Brain microvascular endothelial cell (primary cell): Measurements from ENCODE around the gene CCDC107.

ENCODE experiments used
- DNase-seq: peaks from one replicate; pipeline ENCODE4 v3.0.0-alpha.2; 2020
- H3K27ac ChIP-seq: fragments of 250-450 bp; sonication (Bioruptor Pico); 2 replicates; pipeline ENCODE4 v1.5.1; 2020; ENCODE audit warnings: mild to moderate bottlenecking, moderate library complexity
- H3K27me3 ChIP-seq: fragments of 250-450 bp; sonication (Bioruptor Pico); replicated peaks from 2 replicates; pipeline ENCODE4 v1.5.1; 2020; ENCODE audit warnings: mild to moderate bottlenecking
- H3K36me3 ChIP-seq: fragments of 250-450 bp; sonication (Bioruptor Pico); replicated peaks from 2 replicates; pipeline ENCODE4 v1.5.1; 2020; ENCODE audit warnings: mild to moderate bottlenecking
- H3K4me3 ChIP-seq: 2 replicates; pipeline ENCODE4 v1.5.1; 2011; ENCODE audit warnings: low read depth, mild to moderate bottlenecking, control low read depth, low read length, moderate library complexity
- in situ Hi-C: cut with HindIII; loops from 2 replicates; pipeline ENCODE4 v1.10.0; 2017; ENCODE audit warnings: low sequenced_read_pairs, low pct_ligation_motif_present
- TF ChIP-seq, protein P1 (sequence below): IDR thresholded peaks from 2 replicates; pipeline ENCODE4 v1.5.1; 2011; ENCODE audit warnings: low read depth, mild to moderate bottlenecking, moderate library complexity, low read length, control low read depth, inconsistent platforms; ENCODE audit errors: missing control alignments

CCDC107 gene

DNA sequence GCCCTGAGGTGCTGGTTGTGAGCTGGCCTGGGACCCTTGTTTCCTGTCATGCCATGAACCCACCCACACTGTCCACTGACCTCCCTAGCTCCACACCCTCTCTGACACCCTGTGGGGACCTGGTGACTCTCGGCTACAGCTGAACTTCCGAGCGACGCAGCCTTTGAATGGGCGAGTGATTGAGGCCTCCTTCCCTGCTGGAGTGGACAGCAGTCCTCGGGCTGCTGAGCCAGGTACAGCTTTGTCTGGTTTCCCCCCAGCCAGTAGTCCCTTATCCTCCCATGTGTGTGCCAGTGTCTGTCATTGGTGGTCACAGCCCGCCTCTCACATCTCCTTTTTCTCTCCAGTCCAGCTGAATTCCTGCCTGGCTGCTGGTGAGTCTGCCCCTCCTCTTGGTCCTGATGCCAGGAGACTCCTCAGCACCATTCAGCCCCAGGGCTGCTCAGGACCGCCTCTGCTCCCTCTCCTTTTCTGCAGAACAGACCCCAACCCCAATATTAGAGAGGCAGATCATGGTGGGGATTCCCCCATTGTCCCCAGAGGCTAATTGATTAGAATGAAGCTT is 21.8 kb downstream of the CCDC107 start:
- Histone ChIP-seq H3K27ac (no peak overlapping the region), H3K36me3 (peaks cover 36% of the 10 kb centered on the region), H3K4me3 (no peak overlapping the region), H3K27me3 (no peaks in the 10 kb centered on the region)
- no peak for DNase-seq
- TF ChIP-seq, protein P1, sequence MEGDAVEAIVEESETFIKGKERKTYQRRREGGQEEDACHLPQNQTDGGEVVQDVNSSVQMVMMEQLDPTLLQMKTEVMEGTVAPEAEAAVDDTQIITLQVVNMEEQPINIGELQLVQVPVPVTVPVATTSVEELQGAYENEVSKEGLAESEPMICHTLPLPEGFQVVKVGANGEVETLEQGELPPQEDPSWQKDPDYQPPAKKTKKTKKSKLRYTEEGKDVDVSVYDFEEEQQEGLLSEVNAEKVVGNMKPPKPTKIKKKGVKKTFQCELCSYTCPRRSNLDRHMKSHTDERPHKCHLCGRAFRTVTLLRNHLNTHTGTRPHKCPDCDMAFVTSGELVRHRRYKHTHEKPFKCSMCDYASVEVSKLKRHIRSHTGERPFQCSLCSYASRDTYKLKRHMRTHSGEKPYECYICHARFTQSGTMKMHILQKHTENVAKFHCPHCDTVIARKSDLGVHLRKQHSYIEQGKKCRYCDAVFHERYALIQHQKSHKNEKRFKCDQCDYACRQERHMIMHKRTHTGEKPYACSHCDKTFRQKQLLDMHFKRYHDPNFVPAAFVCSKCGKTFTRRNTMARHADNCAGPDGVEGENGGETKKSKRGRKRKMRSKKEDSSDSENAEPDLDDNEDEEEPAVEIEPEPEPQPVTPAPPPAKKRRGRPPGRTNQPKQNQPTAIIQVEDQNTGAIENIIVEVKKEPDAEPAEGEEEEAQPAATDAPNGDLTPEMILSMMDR, result no peak
- in situ Hi-C loops, result no loop called here

DNA sequence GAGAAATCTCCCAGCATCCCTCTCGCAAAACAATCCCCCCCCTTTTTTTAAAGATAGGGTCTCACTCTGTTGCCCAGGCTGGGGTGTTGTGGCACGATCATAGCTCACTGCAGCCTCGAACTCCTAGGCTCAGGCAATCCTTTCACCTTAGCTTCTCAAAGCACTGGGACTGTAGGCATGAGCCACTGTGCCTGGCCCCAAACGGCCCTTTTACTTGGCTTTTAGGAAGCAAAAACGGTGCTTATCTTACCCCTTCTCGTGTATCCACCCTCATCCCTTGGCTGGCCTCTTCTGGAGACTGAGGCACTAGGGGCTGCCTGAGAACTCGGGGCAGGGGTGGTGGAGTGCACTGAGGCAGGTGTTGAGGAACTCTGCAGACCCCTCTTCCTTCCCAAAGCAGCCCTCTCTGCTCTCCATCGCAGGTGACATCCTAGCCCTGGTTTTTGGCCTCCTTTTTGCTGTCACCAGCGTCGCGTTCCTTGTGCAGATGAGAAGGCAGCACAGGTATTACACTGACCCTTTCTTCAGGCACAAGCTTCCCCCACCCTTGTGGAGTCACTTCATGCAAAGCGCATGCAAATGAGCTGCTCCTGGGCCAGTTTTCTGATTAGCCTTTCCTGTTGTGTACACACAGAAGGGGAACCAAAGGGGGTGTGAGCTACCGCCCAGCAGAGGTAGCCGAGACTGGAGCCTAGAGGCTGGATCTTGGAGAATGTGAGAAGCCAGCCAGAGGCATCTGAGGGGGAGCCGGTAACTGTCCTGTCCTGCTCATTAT is 22.4 kb downstream of the CCDC107 start:
- H3K36me3 ChIP-seq, result peaks cover 43% of the 10 kb centered on the region
- in situ Hi-C loops, result no loop called here
- no peak overlapping the region for H3K27ac ChIP-seq
- DNase-seq, result no peak
- no peak overlapping the region for H3K4me3 ChIP-seq
- no peaks in the 10 kb centered on the region for H3K27me3 ChIP-seq
- TF ChIP-seq, protein P1, result no peak

DNA sequence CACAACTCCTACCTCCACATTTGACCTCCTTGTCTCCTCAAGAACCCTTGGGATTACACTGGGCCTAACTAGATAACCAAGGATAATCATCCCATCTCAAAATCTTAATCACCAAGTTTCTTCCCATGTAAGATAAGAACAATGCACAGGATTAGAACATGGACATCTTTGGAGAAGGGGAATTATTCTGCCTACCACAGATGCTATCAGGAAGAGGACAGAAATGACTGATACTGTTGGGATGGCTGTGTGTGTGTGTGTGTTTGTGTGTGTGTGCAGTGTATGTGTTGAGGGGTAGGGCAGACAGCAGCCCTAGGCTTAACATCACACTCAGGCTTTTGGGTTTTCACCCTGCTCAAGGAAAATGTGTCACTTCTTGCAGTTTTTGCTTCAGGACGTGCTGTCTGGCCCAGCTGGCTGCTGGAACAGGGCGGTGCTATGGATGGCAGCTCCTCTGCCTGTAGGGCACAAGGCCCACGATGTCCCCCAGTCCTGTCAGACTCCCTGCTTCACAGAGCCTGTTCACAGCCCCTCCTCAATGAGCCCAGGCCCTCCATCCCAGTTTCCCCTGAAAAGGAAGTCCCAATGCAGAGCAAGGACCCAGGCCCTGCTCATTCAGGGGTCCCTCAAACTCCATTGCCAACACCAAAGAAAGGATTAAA is 23.4 kb downstream of the CCDC107 start:
- no peak for DNase-seq
- Histone ChIP-seq H3K4me3 (no peak overlapping the region), H3K27me3 (no peaks in the 10 kb centered on the region), H3K36me3 (peaks cover 51% of the 10 kb centered on the region), H3K27ac (no peak overlapping the region)
- TF ChIP-seq, protein P1, result no peak
- in situ Hi-C loops, result no loop called here

DNA sequence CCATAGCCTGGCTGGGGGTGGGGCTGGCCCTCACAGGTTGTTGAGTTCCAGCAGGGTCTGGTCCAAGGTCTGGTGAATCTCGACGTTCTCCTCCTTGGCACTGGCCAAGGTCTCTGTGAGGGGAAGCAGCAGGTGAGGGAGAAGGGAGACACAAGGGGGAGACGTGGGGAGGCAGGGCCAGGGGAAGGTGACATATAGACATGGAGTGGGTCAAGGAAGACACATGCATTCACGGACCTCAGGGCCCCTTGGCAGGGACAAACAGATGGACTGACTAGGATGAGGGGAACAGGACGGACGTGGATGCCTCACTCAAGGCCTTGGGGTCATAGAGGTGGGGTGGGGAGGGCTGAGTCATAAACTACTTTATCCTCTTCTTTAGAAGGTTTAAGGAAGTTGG is 24.0 kb downstream of the CCDC107 start:
- Histone ChIP-seq H3K27ac (no peak overlapping the region), H3K4me3 (no peak overlapping the region), H3K27me3 (no peaks in the 10 kb centered on the region), H3K36me3 (peaks cover 56% of the 10 kb centered on the region)
- DNase-seq, result no peak
- TF ChIP-seq, protein P1, result no peak
- in situ Hi-C loops, result no loop called here

DNA sequence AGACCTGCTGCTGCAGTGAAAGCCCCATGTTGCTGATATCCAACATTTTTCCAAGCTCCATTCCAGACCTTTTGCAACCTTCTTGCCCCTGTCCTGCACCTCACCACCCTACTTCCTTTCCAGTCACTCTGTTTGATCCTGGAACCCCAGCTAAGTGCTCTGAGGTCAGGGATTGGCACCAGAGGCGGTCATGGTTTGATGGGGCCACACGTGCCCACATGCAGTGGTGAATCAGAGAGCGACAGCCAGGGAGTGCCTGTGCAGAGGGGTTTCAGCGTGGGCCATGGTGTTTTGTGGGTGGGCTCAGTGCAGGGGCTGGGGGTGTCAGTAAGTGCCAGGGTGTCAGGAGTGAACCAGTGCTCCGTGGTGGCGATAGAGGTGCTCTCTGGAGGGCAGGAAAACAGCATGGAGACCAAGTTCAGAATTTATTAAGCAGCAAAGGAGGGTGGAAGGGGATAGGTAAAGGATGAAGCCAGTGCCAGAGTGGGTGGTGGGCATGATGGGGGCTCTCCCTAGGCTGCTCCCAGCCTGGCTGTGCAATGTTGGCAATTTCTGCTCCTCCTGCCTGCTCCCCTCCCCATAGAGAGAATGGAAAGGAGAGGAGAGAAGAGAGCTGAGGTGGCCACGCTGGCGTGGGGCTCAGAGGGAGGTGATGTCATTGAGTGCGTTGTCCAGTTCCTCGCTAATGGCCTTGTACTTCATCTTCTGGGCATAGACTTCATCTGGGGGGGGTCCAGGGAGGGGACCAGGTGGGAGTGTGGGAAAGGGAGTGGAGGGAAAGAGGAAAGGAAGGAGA is 24.6 kb downstream of the CCDC107 start:
- Histone ChIP-seq H3K4me3 (no peak overlapping the region), H3K36me3 (peaks cover 62% of the 10 kb centered on the region), H3K27ac (no peak overlapping the region), H3K27me3 (no peaks in the 10 kb centered on the region)
- no peak for DNase-seq
- in situ Hi-C loops, result no loop called here
- TF ChIP-seq, protein P1, result no peak
